Stromal cell of bone marrow (primary cell): ENCODE results near the gene PACS2.
"Not testable (repeated sequence)": the region's sequence is repeated elsewhere in the genome, so short reads cannot be mapped to it uniquely, and the experiment has no call there.

Experiments used
- DNase-seq: peaks from one replicate; pipeline ENCODE4 v3.0.0-alpha.2; 2012; ENCODE audit warnings: low read depth

Gene PACS2

GRCh38 chr14:105333020-105333490, 18.5 kb downstream of the PACS2 start:
- DNase-seq, result no peak

- DNase-seq, result no peak
Measured at GRCh38 chr14:105333613-105334364, 19.2 kb downstream of the PACS2 start.

GRCh38 chr14:105334383-105335230, 20.1 kb downstream of the PACS2 start:
- DNase-seq, result no peak

- not testable (repeated sequence) for DNase-seq
Measured at GRCh38 chr14:105335231-105335542, 20.6 kb downstream of the PACS2 start.

- no peak for DNase-seq
Measured at GRCh38 chr14:105335735-105336476, 21.4 kb downstream of the PACS2 start.

- DNase-seq, result no peak
Measured at GRCh38 chr14:105336477-105337287, 22.1 kb downstream of the PACS2 start.

- no peak for DNase-seq
Measured at GRCh38 chr14:105337433-105337832, 22.9 kb downstream of the PACS2 start.

- DNase-seq, result no peak
Measured at GRCh38 chr14:105337966-105338741, 23.6 kb downstream of the PACS2 start.

- DNase-seq, result no peak
Measured at GRCh38 chr14:105340821-105341733, 26.5 kb downstream of the PACS2 start.

- DNase-seq, result no peak
Measured at GRCh38 chr14:105343194-105343593, 28.6 kb downstream of the PACS2 start.

- DNase-seq, result no peak
Measured at GRCh38 chr14:105346200-105346533, 31.6 kb downstream of the PACS2 start.

GRCh38 chr14:105346876-105347586, 32.5 kb downstream of the PACS2 start:
- no peak for DNase-seq

GRCh38 chr14:105347587-105347968, 33.0 kb downstream of the PACS2 start:
- no peak for DNase-seq

GRCh38 chr14:105348169-105348944, 33.8 kb downstream of the PACS2 start:
- no peak for DNase-seq

- no peak for DNase-seq
Measured at GRCh38 chr14:105348945-105349699, 34.6 kb downstream of the PACS2 start.

GRCh38 chr14:105349992-105350391, 35.4 kb downstream of the PACS2 start:
- DNase-seq, result no peak

- DNase-seq, result no peak
Measured at GRCh38 chr14:105350450-105351244, 36.1 kb downstream of the PACS2 start.
